ENCODE results near the gene PKP1.

PKP1 gene

GRCh38 chr1:201260648-201261311 is 22.5 kb upstream of the PKP1 start:
- DNase-seq (ENCODE audit: low spot score), result no peak

- DNase-seq (ENCODE audit: low spot score), result no peak
Measured at GRCh38 chr1:201261771-201262547, 21.3 kb upstream of the PKP1 start.

GRCh38 chr1:201262963-201263608 is 20.2 kb upstream of the PKP1 start:
- DNase-seq (ENCODE audit: low spot score), result no peak

- DNase-seq (ENCODE audit: low spot score), result no peak
Measured at GRCh38 chr1:201264072-201264471, 19.2 kb upstream of the PKP1 start.

GRCh38 chr1:201264554-201264953 is 18.8 kb upstream of the PKP1 start:
- no peak for DNase-seq (ENCODE audit: low spot score)

- no peak for DNase-seq (ENCODE audit: low spot score)
Measured at GRCh38 chr1:201265756-201266155, 17.6 kb upstream of the PKP1 start.

GRCh38 chr1:201266276-201266675 is 17.0 kb upstream of the PKP1 start:
- no peak for DNase-seq (ENCODE audit: low spot score)

- DNase-seq (ENCODE audit: low spot score), result no peak
Measured at GRCh38 chr1:201266774-201267173, 16.5 kb upstream of the PKP1 start.

GRCh38 chr1:201267481-201268229 is 15.7 kb upstream of the PKP1 start:
- no peak for DNase-seq (ENCODE audit: low spot score)

GRCh38 chr1:201268604-201269151 is 14.6 kb upstream of the PKP1 start:
- DNase-seq (ENCODE audit: low spot score), result no peak

GRCh38 chr1:201269281-201269680 is 14.0 kb upstream of the PKP1 start:
- DNase-seq (ENCODE audit: low spot score), result no peak

- no peak for DNase-seq (ENCODE audit: low spot score)
Measured at GRCh38 chr1:201269900-201270410, 13.4 kb upstream of the PKP1 start.

- no peak for DNase-seq (ENCODE audit: low spot score)
Measured at GRCh38 chr1:201270616-201271390, 12.5 kb upstream of the PKP1 start.

GRCh38 chr1:201272799-201273198 is 10.5 kb upstream of the PKP1 start:
- DNase-seq (ENCODE audit: low spot score), result no peak

GRCh38 chr1:201274616-201275252 is 8.6 kb upstream of the PKP1 start:
- no peak for DNase-seq (ENCODE audit: low spot score)

GRCh38 chr1:201275253-201275666 is 8.0 kb upstream of the PKP1 start:
- DNase-seq (ENCODE audit: low spot score), result no peak

- DNase-seq (ENCODE audit: low spot score), result no peak
Measured at GRCh38 chr1:201276891-201277290, 6.4 kb upstream of the PKP1 start.

GRCh38 chr1:201277441-201277840 is 5.9 kb upstream of the PKP1 start:
- DNase-seq (ENCODE audit: low spot score), result no peak

- DNase-seq (ENCODE audit: low spot score), result no peak
Measured at GRCh38 chr1:201279313-201279712, 4.0 kb upstream of the PKP1 start.

GRCh38 chr1:201280884-201281283 is 2.4 kb upstream of the PKP1 start:
- DNase-seq (ENCODE audit: low spot score), result no peak

GRCh38 chr1:201281573-201281972 is 1.7 kb upstream of the PKP1 start:
- no peak for DNase-seq (ENCODE audit: low spot score)
